Activated T-cell treated with anti-CD3 and anti-CD28 coated beads, Interleukin-2, amount 50 U/mL, for 72 hours (primary cell): ENCODE results near the gene IMMP1L. TPM values are rescaled to one million over a fixed set of nuclear protein-coding genes. Genes with fewer than 3 reads are reported as not detected.

Source experiments
- ATAC-seq, 2 donors: fragments of 150-1000 bp; cut with Tn5 transposase; replicated peaks in 1 of 2; 2 replicates each; pipeline ENCODE4 v1.10.0; 2021; ENCODE audit warnings: moderate library complexity in 2 of 2, mild to moderate bottlenecking in 1 of 2
- DNase-seq, 2 donors: peaks; one replicate each; pipeline ENCODE4 v3.0.0; 2021 to 2022; ENCODE audit warnings: mixed read lengths in 1 of 2
- H3K27ac Mint-ChIP-seq: one replicate; pipeline ENCODE4 v1.8.0; 2022; ENCODE audit warnings: mild to moderate bottlenecking, moderate library complexity, mixed read lengths
- H3K27me3 Mint-ChIP-seq: one replicate; pipeline ENCODE4 v1.8.0; 2022; ENCODE audit warnings: low read depth, mixed read lengths
- H3K36me3 Mint-ChIP-seq, 2 donors: one replicate each; pipeline ENCODE4 v1.8.0; 2022; ENCODE audit warnings: mixed read lengths in 2 of 2, mild to moderate bottlenecking in 1 of 2; ENCODE audit not compliant: insufficient read depth in 2 of 2
- H3K4me1 Mint-ChIP-seq: one replicate; pipeline ENCODE4 v1.8.0; 2022; ENCODE audit warnings: low read depth, mixed read lengths
- H3K4me3 Mint-ChIP-seq, 2 donors: one replicate each; pipeline ENCODE4 v1.8.0; 2022; ENCODE audit warnings: mild to moderate bottlenecking in 2 of 2, mixed read lengths in 2 of 2, moderate library complexity in 2 of 2
- H3K9me3 Mint-ChIP-seq, 2 donors: one replicate each; pipeline ENCODE4 v1.8.0; 2022; ENCODE audit warnings: mixed read lengths in 2 of 2
- total RNA-seq, 2 donors: library from RNA; stranded (reverse); gene quantifications; one replicate each; pipeline ENCODE4 v1.2.3, GENCODE V29; 2022

The IMMP1L gene, protein sequence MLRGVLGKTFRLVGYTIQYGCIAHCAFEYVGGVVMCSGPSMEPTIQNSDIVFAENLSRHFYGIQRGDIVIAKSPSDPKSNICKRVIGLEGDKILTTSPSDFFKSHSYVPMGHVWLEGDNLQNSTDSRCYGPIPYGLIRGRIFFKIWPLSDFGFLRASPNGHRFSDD
- total RNA-seq, result 10 to 100 TPM; 27.0 to 33.3 TPM

DNA sequence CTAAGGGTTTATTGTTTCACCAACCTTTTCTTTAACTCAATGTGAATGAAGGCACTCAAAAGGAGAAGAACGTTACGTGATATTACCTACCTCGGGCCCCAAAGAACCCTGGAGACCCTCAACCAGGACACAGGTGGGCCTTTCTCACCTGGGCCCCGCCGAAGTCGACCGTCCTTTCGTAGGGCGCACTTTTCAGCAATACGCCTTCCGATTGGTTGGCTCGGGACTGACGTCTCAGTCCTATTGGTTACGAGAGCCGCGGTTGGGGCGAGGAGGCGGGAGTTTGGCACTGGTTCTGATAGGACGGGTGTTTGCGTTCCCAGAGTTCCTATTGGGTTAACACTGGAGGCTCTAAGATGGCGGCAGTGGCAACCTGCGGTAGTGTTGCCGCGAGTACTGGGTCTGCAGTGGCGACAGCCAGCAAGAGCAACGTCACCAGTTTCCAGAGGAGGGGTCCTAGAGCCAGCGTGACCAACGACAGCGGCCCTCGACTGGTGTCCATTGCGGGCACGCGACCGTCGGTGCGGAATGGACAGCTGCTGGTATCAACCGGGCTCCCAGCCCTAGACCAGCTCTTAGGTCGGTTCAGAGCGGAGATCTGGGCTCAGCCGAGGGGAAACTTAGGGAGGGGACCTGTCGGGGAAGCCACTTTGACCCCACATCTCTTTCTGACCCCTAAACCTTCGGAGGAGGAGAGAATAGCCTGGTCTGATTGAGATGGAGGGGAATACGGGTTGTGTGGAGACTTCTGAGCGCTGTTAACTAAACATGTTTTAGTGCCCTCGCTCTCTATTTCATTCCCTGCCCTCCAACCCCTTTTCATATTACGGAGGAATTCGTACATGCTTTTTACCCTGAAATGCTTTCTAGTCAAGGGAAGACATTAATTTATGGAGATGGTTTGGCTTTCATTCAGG, at the start of gene IMMP1L, which contains the start of gene ELP4:
Gene IMMP1L (minus strand): TSS at position 194 of the 917 bp plus-strand sequence. CDS start 46,346 bp downstream, outside the sequence.
Gene ELP4 (plus strand): TSS at position 339 of the 917 bp plus-strand sequence. CDS start 18 bp downstream, at position 357.
- Mint-ChIP-seq H3K27me3 (no peaks in the 10 kb centered on the region), H3K4me1 (peaks cover 44% of the 10 kb centered on the region), H3K36me3 (peaks cover 0 to 4% of the 10 kb centered on the region in 2 donors), H3K4me3 (peak within 1 kb of the TSS; percentile 98 to 99), H3K9me3 (no peaks in the 10 kb centered on the region), H3K27ac (peak within 1 kb of the TSS; percentile 99)
- peak; percentile 99 to 100 for ATAC-seq
- DNase-seq, result peak; percentile 93 to 96

- Mint-ChIP-seq H3K4me1 (no peaks in the 10 kb centered on the region), H3K4me3 (no peak overlapping the region), H3K9me3 (no peaks in the 10 kb centered on the region), H3K27ac (no peak overlapping the region), H3K27me3 (no peaks in the 10 kb centered on the region), H3K36me3 (no peaks in the 10 kb centered on the region)
- DNase-seq, result no peak
- ATAC-seq, result no peak
Measured at GRCh38 chr11:31558001-31558400, 48.6 kb upstream of the IMMP1L start.

DNA sequence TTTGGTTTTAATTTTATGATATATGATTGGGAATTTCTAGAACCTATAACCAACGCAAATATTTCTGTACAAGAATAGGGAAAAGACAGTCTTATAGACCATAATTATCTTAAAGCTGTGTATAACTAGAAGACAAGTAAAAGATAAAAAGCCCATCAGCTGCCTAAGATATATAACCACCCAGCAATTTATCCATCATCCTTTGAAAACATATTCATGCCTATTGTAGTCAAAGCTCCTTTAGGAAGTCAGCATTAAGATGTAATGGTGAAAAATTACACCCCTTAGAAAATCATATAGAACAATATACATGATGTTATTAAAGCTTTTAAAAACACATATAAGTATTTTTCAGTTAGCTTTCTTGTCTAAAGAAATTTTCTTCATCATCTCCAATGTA, 46.5 kb upstream of the IMMP1L start:
- DNase-seq, result no peak
- Mint-ChIP-seq H3K27ac (no peak overlapping the region), H3K4me1 (no peaks in the 10 kb centered on the region), H3K9me3 (no peaks in the 10 kb centered on the region), H3K36me3 (no peaks in the 10 kb centered on the region), H3K4me3 (no peak overlapping the region), H3K27me3 (no peaks in the 10 kb centered on the region)
- ATAC-seq, result no peak

GRCh38 chr11:31542862-31543261, 33.4 kb upstream of the IMMP1L start:
- DNase-seq (no peak), ATAC-seq (no peak)
- H3K36me3 Mint-ChIP-seq, result peaks cover 7 to 28% of the 10 kb centered on the region in 2 donors
- H3K9me3 Mint-ChIP-seq, result peaks cover 1 to 2% of the 10 kb centered on the region in 2 donors
- no peak overlapping the region for H3K4me3 Mint-ChIP-seq
- H3K27ac Mint-ChIP-seq, result no peak overlapping the region
- no peaks in the 10 kb centered on the region for H3K4me1 Mint-ChIP-seq
- no peaks in the 10 kb centered on the region for H3K27me3 Mint-ChIP-seq

GRCh38 chr11:31535479-31535878, 26.1 kb upstream of the IMMP1L start:
- H3K4me3 Mint-ChIP-seq, result no peak overlapping the region
- peaks cover 0 to 2% of the 10 kb centered on the region in 2 donors for H3K36me3 Mint-ChIP-seq
- DNase-seq (no peak), ATAC-seq (no peak)
- H3K27ac Mint-ChIP-seq, result no peak overlapping the region
- H3K9me3 Mint-ChIP-seq, result no peaks in the 10 kb centered on the region
- H3K4me1 Mint-ChIP-seq, result no peaks in the 10 kb centered on the region
- no peaks in the 10 kb centered on the region for H3K27me3 Mint-ChIP-seq

GRCh38 chr11:31531293-31531692, 21.9 kb upstream of the IMMP1L start:
- DNase-seq (no peak), ATAC-seq (no peak)
- Mint-ChIP-seq H3K4me3 (no peak overlapping the region), H3K27ac (no peak overlapping the region), H3K9me3 (no peaks in the 10 kb centered on the region), H3K36me3 (no peaks in the 10 kb centered on the region), H3K4me1 (no peaks in the 10 kb centered on the region), H3K27me3 (no peaks in the 10 kb centered on the region)

GRCh38 chr11:31529701-31530100, 20.3 kb upstream of the IMMP1L start:
- Mint-ChIP-seq H3K27me3 (no peaks in the 10 kb centered on the region), H3K27ac (no peak overlapping the region), H3K4me1 (no peaks in the 10 kb centered on the region), H3K4me3 (no peak overlapping the region), H3K9me3 (no peaks in the 10 kb centered on the region), H3K36me3 (no peaks in the 10 kb centered on the region)
- DNase-seq, result no peak
- no peak for ATAC-seq

GRCh38 chr11:31529189-31529588, 19.8 kb upstream of the IMMP1L start:
- H3K27me3 Mint-ChIP-seq, result no peaks in the 10 kb centered on the region
- H3K27ac Mint-ChIP-seq, result no peak overlapping the region
- H3K36me3 Mint-ChIP-seq, result no peaks in the 10 kb centered on the region
- H3K4me3 Mint-ChIP-seq, result no peak overlapping the region
- H3K9me3 Mint-ChIP-seq, result no peaks in the 10 kb centered on the region
- no peak for ATAC-seq
- DNase-seq, result no peak
- H3K4me1 Mint-ChIP-seq, result no peaks in the 10 kb centered on the region

GRCh38 chr11:31521497-31522150, 12.2 kb upstream of the IMMP1L start:
- no peaks in the 10 kb centered on the region for H3K9me3 Mint-ChIP-seq
- no peaks in the 10 kb centered on the region for H3K36me3 Mint-ChIP-seq
- H3K27ac Mint-ChIP-seq, result no peak overlapping the region
- no peak for ATAC-seq
- H3K4me1 Mint-ChIP-seq, result no peaks in the 10 kb centered on the region
- no peaks in the 10 kb centered on the region for H3K27me3 Mint-ChIP-seq
- no peak for DNase-seq
- H3K4me3 Mint-ChIP-seq, result no peak overlapping the region

- Mint-ChIP-seq H3K4me1 (peaks cover 30% of the 10 kb centered on the region), H3K4me3 (no peak overlapping the region), H3K27me3 (no peaks in the 10 kb centered on the region), H3K27ac (no peak overlapping the region), H3K9me3 (no peaks in the 10 kb centered on the region), H3K36me3 (peaks cover 0 to 3% of the 10 kb centered on the region in 2 donors)
- no peak for ATAC-seq
- DNase-seq, result no peak
Measured at GRCh38 chr11:31512117-31512516, 2.7 kb upstream of the IMMP1L start.

GRCh38 chr11:31509051-31509428, 382 bp downstream of the IMMP1L start:
- peaks cover 48% of the 10 kb centered on the region for H3K4me1 Mint-ChIP-seq
- H3K27me3 Mint-ChIP-seq, result no peaks in the 10 kb centered on the region
- peaks cover 0 to 8% of the 10 kb centered on the region in 2 donors for H3K36me3 Mint-ChIP-seq
- H3K9me3 Mint-ChIP-seq, result no peaks in the 10 kb centered on the region
- peak; percentile 3 to 7 for DNase-seq
- peak overlapping the region; percentile 98 to 99 for H3K4me3 Mint-ChIP-seq
- ATAC-seq, result peak; percentile 5 to 8
- H3K27ac Mint-ChIP-seq, result peak overlapping the region; percentile 99

DNA sequence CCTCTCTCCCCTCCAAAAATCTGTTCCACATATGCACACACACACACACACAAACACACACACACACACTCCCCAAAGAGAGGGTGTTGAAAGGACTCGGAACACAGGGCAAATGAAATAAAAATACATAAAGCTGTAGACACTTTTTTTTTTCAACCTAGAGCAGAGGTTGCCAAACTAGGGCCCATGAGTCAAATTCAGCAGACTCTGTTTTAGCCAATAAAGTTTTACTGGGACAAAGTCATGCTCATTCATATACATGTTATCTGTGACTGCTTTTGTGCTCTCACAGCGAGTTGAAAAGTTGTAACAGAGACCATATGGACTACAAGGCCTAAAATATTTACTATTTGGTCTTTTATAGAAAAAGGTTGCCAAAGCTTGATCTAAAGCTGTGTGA, 8.9 kb downstream of the IMMP1L start:
- H3K4me1 Mint-ChIP-seq, result peaks cover 24% of the 10 kb centered on the region
- no peaks in the 10 kb centered on the region for H3K9me3 Mint-ChIP-seq
- H3K27ac Mint-ChIP-seq, result no peak overlapping the region
- ATAC-seq (no peak), DNase-seq (no peak)
- H3K4me3 Mint-ChIP-seq, result no peak overlapping the region
- no peaks in the 10 kb centered on the region for H3K27me3 Mint-ChIP-seq
- peaks cover 0 to 9% of the 10 kb centered on the region in 2 donors for H3K36me3 Mint-ChIP-seq

DNA sequence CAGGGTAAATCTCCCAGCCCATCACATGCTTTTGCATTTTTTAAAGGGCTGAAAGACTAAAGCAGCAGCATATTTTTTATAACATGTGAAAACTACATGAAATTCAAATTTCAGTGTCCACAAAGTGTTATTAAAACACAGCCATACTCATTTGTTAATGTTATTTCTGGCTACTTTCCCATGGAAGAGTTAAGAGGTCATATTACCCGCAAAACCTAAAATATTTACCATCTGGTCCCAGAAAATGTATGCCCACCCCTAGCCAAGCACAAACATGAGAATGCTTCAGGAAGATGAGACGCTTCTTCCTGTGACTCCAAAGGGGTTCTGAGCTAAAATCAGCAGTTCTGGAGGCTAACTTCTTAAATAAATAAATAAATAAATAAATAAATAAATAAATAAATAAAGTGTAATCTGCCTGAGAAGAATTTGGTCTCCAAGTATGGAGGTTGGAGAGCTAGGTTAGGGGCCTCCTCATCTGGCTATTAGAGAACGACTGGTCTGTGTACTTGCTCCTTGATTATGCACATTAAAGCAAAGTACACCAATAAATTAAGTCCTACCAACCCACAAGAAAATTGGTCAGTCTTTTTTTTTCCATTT, 9.7 kb downstream of the IMMP1L start:
- no peak for DNase-seq

More for the DNA sequence above, 9.7 kb downstream of the IMMP1L start:
- Mint-ChIP-seq H3K4me3 (no peak overlapping the region), H3K9me3 (peaks cover 4% of the 10 kb centered on the region in 2 donors), H3K4me1 (peaks cover 16% of the 10 kb centered on the region), H3K27me3 (no peaks in the 10 kb centered on the region), H3K36me3 (peaks cover 5 to 18% of the 10 kb centered on the region in 2 donors), H3K27ac (no peak overlapping the region)
- ATAC-seq, result no peak
